KBM-7 (cell line): ENCODE measurements around the gene RHOBTB1.
A peak's percentile ranks its signal among the peaks of the same experiment; 100 is the strongest.
"Not testable (repeated sequence)": the region's sequence is repeated elsewhere in the genome, so short reads cannot be mapped to it uniquely, and the experiment has no call there.

Experiments
- DNase-seq: peaks from one replicate; pipeline ENCODE4 v3.0.0-alpha.2; 2015
- in situ Hi-C: fragments of 300-500 bp; cut with MboI; formaldehyde crosslinking; loops from 2 replicates; pipeline ENCODE4 v1.14.3; 2020; ENCODE audit warnings: low sequenced_read_pairs, low pct_unique_long_range_greater_than_20kb, mixed read lengths

Gene RHOBTB1, protein sequence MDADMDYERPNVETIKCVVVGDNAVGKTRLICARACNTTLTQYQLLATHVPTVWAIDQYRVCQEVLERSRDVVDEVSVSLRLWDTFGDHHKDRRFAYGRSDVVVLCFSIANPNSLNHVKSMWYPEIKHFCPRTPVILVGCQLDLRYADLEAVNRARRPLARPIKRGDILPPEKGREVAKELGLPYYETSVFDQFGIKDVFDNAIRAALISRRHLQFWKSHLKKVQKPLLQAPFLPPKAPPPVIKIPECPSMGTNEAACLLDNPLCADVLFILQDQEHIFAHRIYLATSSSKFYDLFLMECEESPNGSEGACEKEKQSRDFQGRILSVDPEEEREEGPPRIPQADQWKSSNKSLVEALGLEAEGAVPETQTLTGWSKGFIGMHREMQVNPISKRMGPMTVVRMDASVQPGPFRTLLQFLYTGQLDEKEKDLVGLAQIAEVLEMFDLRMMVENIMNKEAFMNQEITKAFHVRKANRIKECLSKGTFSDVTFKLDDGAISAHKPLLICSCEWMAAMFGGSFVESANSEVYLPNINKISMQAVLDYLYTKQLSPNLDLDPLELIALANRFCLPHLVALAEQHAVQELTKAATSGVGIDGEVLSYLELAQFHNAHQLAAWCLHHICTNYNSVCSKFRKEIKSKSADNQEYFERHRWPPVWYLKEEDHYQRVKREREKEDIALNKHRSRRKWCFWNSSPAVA

DNA sequence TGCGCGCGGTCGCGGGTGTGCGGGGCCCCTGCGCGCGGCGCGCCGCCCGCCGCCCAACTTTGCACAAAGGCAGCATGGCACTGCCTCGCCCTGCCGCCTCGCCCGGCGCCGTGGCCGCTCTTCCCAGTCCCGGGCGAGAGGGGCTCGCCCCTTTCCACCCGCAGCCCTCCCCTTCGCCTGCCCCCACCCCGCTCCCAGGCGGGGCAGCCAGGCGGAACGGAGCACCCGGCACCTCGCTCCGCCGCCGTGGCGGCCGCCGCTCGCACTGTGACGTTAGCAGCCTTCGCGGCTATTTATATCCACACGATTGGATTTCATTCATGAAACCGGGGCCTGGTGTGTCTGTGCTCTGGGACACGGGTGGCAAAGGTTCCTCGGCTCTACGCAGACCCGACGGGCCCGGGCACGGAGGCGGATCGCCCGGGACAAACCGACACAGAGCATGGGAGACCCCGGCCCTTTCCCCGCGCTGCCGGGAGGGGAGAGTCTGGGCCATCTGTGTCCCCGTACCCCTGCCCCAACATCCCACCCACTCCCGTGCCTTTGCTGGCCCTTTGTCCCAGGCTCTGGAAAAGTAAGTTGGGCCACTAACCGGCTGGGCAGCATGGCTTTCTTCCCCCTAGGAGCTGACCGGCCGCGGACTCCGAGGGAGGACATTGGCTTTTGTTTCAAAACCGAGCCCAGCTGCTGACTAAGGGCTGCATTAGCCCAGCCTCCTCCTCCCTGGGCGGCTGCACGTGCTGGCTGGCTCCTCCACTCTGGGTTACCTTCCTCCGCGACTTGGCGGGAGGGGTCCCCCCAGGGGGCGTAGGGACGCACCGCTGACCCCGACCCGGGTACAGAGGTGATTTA, at the start of gene RHOBTB1:
Gene RHOBTB1, minus strand, starts transcription at position 128 of the 852 bp plus-strand sequence. CDS start 32,643 bp downstream, outside the sequence.
- DNase-seq = peak; percentile 58
- in situ Hi-C loops = no loop called here

DNA sequence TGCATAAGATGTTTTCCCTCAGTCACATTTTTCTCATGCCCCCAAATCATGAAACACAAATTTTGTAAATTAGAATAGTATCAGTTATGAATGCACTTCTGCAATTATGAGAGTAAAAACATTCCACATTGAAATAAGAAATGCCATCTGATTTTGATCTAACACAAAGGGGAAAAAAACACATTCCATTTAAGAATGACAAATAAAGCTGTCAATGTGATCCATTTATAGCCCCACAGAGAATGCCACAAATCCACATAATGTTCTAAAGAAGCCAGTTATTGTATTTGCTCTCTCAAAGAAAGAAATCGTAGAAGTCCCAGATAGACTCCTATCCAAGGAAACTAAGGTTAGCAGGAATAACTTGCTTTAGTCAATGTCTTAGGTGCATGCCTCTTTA, 48.7 kb upstream of the RHOBTB1 start:
- in situ Hi-C loops = no loop called here

DNA sequence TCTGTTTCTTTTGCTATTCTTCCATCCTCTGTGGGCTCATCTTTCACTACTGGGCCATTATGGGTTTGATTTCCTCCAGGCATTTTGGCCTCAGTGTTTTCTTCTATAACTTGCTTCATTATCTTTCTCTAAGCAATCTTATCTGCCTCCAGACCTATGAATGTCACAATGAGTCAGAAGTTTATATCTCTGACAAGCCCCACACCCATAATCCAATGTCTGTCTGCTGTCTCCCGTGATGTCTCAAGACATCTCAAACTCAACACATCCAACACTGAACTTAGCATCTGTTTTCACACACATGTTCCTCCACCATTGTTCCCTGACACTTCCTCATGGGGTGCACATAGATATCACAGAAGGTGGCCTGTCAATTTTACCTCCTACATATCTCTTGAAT, 46.7 kb upstream of the RHOBTB1 start:
- DNase-seq = no peak
- in situ Hi-C loops = no loop called here

More for the DNA sequence above, 48.7 kb upstream of the RHOBTB1 start:
- no peak for DNase-seq

DNA sequence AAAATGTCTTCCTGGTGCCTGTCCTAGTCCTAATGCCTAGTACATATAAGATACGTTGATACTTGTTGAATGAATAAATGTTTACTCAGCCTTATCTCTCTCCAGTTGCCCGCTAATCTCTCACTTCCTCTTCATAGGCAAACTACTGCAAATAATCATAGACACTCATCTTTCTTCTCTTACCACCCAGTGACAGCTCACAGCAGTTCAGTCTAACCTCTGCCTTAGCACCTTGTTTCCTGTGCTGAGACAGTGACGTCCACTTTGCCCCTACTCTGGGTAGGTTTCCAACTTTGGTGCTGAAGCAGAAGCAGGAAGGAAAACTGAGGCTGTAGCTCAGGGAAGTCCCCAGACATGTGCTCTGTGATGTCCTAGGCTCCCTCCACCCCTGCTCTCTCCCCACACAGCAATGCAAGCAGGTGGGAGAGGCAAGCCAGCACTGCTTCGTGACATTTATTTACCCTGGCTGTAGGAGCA, 45.5 kb upstream of the RHOBTB1 start:
- DNase-seq = peak; percentile 49
- in situ Hi-C loops = no loop called here

DNA sequence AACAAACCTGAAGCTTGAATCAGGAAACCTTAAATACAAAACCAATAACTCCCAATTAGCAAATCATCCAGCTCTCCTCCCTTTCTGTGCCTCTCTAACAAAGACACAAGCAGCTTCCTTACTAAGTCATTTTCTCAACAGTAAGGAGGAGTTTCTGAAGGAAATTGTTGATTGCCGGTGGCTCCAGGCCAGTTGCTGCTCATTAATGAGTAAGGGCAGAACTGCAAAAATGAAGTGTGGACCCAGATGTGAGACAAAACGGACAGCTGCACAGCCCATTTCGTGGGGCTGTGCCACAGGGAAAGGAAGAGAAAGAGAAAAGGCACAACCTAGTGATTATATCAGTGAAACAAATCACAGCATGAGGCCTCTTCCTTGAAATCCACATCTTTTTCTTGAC, 42.8 kb upstream of the RHOBTB1 start:
- in situ Hi-C loops = no loop called here
- DNase-seq = no peak

DNA sequence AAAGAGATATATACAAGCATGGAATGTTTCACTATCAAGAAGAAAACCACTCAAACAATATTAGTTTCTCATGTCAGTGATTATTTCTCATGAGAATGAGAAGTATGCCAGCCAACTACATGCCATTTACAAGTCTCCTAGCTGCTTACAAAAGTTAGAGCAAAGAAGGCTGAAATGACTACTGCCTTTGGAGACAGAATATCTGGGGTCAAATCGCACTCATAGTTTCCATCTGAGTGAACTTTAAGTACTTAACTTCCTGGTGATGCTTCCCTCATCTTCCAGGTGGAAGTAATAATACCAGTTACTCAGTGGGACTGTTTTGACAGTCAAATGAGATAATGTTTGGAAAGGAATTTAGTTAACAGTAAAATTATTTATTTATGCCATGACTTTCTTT, 42.0 kb upstream of the RHOBTB1 start:
- in situ Hi-C loops = no loop called here
- DNase-seq = no peak

DNA sequence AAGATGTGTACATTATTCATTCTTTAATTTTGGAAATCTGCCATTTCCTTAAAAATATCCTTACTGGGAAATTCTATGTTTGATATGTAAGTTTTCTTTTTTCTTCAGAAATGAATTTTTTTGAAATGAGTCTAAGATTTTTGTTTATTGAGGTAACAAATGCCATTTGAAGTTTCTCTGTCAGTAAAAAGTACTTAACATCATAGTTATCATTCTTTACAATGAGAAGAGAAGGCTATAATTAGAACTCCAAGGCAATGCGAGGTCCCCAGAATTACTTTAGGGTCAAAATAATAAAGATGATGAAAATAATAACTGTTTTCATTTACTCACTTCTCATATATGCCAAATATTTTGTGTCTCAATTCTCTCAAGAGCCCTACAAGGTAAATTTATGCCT, 37.0 kb upstream of the RHOBTB1 start:
- DNase-seq = no peak
- in situ Hi-C loops = no loop called here

DNA sequence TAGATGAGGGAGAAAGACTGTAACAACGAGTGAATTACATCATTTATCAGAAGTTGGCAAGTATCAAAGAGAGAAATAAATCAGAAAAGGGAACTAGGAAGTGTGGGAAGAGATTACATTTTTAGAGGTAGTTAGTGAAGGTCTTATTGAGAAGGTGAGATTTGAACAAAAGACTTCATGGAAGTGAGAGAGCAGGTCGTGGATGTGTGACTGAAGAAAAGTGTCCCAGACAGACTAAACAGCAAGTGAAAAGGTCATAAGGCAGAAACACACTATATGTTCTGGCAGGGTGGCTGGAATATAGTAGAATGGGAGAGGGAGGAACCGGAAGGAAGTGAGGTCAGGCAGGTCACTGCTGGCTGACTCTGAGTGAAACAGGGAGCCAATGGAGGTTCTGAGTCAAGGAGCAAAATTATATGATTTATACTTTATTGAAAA, 35.7 kb upstream of the RHOBTB1 start:
- in situ Hi-C loops = no loop called here
- DNase-seq = peak; percentile 20

DNA sequence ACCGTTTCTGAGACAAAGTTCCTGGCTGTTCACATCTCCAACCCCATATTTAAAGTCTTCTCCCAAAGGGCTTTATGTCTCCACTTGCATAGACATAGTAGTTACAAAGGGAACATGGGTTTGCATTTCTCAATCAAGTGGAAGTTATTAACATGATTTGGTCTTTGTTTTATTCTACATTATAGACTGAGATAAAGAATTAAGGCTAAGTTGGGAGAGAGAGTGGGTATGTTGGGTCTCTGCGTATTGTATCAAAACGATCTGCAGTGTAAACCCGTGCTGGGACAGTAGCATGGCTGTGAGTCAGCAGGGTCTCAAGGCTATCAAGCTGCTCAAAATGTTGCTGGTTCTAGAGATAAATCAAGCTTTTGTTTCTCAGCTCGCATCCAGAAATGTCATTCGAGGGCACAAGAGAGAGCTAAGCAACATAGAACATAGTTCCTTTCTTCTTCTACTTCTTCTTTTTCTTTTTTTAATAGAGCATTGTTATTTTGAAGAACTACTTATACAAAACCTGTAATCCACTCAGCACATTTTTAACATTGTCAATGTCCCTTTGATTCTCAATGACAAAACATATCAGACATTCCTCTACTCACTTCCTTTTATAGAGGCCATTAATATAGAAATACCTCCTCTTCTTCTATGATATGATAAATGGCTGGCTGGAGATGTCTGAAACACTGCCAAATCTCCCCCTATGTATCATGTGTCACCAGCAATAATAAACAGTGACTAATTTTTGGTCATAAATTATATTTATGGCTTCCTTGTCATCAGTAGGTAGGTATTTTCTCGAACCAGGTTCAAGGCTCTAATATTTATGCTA, 34.5 kb upstream of the RHOBTB1 start:
- in situ Hi-C loops = no loop called here

DNA sequence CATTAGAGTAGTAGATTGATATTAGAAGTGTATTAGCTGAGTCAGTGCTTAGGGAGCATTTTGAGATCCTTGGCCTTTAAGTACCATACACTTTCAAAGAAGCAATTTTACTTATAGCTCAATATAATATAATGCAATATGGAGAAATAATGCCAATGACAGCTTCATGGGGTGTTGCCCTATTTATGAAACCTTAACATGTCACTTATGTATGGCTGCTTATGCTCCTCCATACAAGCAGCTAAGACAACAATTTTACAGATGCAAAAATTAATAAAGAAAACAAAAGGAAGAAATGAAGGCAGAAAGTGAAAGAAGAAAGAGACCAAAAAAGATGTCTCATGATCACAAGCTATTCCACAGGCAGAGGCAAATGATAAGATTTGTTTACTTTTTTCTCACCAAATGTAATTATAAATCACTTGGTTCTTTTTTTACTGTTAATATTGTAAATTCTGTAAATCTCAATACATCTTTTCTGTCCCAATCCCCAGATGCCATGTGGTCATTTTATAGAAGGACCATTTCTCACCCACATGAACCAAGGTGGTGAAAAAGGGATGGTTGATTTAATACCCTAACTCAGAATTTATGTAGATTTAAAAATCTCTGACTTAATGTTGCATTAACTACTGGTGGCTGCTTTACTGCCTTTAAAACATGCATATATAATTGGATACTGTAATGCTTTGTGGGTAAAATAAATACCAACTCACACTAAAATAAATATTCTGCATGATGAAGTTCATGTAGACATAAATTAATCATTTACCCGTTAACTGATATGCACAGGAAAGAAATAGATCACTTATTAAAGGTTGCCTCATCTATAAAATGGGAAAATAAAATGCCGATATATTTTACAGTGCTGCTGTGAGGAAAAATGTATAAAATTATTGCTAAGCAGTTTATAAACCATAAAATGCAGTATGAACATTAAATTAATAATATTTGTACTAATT, 33.5 kb upstream of the RHOBTB1 start:
- DNase-seq = no peak
- in situ Hi-C loops = no loop called here

More for the DNA sequence above, 34.5 kb upstream of the RHOBTB1 start:
- DNase-seq = peak; percentile 12

DNA sequence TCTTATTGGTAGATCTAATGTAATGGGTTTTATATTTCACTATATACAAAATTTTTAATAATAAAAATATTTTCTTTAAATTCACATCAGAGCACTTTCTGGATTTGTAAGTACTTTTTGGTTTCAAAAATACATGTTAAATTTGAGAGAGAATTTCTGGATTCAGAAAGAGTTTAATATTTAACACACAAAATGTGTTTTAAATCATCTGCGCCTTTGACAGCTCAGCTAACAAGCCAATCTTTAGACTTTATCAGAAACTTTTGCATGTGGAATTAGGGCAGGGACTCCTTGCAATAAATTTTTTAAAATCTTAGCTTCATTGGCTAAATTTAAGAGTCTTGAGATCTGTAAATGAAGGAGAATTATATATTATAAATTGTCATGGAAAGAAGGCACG, 32.7 kb upstream of the RHOBTB1 start:
- in situ Hi-C loops = no loop called here
- DNase-seq = no peak

DNA sequence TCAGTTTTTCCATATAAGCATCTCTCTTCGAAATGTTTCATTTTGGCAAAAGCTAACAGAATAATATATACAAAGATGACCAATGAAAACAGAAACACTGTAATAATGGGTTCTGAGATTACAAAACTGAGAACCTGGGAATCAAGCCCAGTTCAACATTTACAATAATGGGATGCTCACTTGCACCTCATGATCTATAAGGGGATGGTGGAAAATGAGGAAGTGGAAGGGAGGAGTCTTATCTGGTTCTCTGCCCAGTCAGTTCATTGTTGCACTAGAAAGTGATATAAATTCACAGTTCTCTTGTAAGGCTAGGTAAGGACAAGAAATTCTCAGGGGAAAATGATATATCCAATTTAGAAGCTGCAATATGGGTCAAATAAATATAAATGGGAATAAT, 31.7 kb upstream of the RHOBTB1 start:
- in situ Hi-C loops = no loop called here

DNA sequence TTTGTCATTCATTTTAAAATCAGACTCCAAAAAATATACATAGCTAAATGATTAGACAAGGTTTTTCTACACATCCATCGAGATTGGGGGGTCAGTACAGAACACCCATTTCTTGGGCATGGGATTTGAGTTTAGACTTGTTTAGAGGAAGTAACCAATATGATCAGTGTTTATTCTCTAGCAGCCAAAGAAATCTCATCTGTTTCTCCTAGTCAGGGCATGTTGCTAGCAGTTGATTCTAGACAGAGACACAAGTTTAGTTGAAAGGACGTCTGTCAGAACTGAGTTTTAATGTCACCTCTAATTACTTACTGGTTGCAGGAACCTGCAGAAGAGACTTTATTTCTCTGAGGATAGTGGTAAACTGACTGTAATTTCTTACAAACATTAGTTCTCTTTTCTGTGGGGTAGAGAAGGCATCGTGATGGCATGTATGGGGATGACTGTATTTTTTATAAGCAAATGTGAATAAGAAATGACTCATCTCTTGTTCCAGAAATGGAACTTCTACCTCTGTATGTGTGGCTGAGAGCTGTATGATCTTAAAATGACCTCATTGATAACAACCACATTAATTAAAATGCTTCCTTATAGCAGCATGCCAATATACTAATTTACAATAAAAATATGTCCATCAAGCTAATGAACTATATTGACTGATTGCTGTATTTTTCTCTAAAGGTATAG, 30.6 kb upstream of the RHOBTB1 start:
- in situ Hi-C loops = loop anchor here (25.0 kb wide), 1 partner anchor 162 kb away; no protein-coding TSS in a partner anchor
- DNase-seq = no peak

More for the DNA sequence above, 31.7 kb upstream of the RHOBTB1 start:
- DNase-seq = peak; percentile 26

DNA sequence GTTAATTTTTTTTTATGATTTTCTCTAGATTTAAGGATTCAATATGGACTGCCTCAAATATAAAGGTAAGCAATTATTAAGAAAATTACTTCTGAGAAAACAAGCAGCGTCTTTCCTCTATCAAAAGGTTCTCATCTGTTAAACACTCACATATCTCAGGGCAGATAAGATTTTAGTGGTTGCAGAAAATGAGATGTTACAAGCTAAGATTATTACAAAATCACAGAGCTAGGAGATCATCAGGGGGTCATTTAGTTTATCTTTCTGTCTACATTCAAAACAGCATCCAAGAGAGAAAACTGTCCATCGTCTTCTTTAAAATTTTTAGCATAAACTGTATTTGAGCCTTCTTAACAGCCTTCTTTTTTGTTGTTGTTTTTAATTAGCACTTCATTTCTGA, 29.1 kb upstream of the RHOBTB1 start:
- in situ Hi-C loops = loop anchor here (25.0 kb wide), 1 partner anchor 161 kb away; no protein-coding TSS in a partner anchor
- no peak for DNase-seq

DNA sequence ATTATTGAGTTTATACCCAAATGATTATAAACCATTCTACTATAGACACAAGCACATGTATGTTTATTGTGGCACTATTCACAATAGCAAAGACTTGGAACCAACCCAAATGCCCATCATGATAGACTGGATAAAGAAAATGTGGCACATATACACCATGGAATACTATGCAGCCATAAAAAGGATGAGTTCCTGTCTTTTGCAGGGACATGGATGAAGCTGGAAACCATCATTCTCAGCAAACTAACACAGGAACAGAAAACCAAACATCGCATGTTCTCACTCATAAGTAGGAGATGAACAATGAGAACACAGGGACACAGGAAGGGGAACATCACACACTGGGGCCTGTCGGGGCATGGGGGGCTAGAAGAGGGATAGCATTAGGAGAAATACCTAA, 28.2 kb upstream of the RHOBTB1 start:
- in situ Hi-C loops = loop anchor here (25.0 kb wide), 1 partner anchor 160 kb away; no protein-coding TSS in a partner anchor

DNA sequence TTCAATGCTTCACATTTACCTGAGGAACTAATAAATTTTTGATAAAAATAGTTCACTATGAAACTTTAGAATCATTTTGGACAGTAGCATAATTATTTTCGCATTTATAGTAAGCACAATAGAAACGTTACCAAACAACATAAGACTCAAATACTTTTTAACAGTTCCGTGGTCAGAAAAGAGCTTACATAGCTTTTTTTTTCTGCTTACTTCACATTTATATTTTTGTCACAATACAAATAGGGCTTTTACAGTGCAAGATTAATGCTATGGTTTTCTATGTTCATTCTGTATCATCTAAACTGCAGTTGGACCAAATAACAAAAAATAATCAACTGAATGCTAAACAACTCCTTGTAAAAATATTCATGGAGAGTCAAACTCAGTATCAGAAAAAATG, 26.5 kb upstream of the RHOBTB1 start:
- in situ Hi-C loops = loop anchor here (25.0 kb wide), 1 partner anchor 158 kb away; no protein-coding TSS in a partner anchor
- DNase-seq = no peak

More for the DNA sequence above, 28.2 kb upstream of the RHOBTB1 start:
- DNase-seq = not testable (repeated sequence)

DNA sequence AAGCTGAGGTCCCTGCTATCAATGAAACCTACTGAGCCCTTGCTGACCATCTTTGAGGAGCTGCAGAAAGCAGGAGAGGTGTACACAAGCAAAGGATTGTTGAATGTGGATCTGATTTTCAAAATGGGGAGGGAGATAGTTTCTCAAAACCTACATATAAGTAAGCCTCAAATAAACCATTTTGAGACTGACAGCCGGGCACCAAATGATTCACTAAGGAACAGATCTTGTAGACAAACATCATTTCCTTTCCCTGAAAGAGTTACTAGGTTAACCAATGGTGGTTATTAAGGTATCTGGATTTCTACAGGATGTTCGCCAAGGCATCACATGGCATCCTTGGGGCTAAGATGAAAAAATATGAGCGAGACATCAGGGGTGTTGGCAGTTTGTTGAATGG, 24.5 kb upstream of the RHOBTB1 start:
- no peak for DNase-seq
- in situ Hi-C loops = loop anchor here (25.0 kb wide), 1 partner anchor 156 kb away; no protein-coding TSS in a partner anchor
